Trophoblast cell (in vitro differentiated cells and primary cell): ENCODE results near the gene CROCC2.

Experiments used
- DNase-seq, 2 donors: peaks; one replicate each; pipeline ENCODE4 v3.0.0-alpha.2; 2016
- H2AFZ ChIP-seq: 2 replicates; pipeline ENCODE4 v1.6.1; 2013; ENCODE audit warnings: low read length, moderate library complexity, mild to moderate bottlenecking; ENCODE audit not compliant: insufficient read depth, poor library complexity
- H2AK5ac ChIP-seq: 2 replicates; pipeline ENCODE4 v1.6.1; 2013; ENCODE audit warnings: mild to moderate bottlenecking, low read length
- H2BK120ac ChIP-seq: 2 replicates; pipeline ENCODE4 v1.6.1; 2013; ENCODE audit warnings: low read length, mild to moderate bottlenecking, moderate library complexity; ENCODE audit not compliant: insufficient read depth, poor library complexity
- H2BK12ac ChIP-seq: 2 replicates; pipeline ENCODE4 v1.6.1; 2013; ENCODE audit warnings: mild to moderate bottlenecking, low read length, moderate library complexity
- H2BK5ac ChIP-seq: 2 replicates; pipeline ENCODE4 v1.6.1; 2013; ENCODE audit warnings: low read length, low read depth, moderate library complexity, mild to moderate bottlenecking; ENCODE audit not compliant: poor library complexity
- H3K14ac ChIP-seq: 2 replicates; pipeline ENCODE4 v1.6.1; 2013; ENCODE audit warnings: mild to moderate bottlenecking, low read length
- H3K18ac ChIP-seq: 2 replicates; pipeline ENCODE4 v1.6.1; 2013; ENCODE audit warnings: mild to moderate bottlenecking, low read length
- H3K23ac ChIP-seq: 2 replicates; pipeline ENCODE4 v1.6.1; 2013; ENCODE audit warnings: low read length
- H3K27ac ChIP-seq: 2 replicates; pipeline ENCODE4 v1.5.1; 2013; ENCODE audit warnings: low read depth, mild to moderate bottlenecking, inconsistent platforms, low read length, moderate library complexity
- H3K27me3 ChIP-seq: 2 replicates; pipeline ENCODE4 v1.6.1; 2013; ENCODE audit warnings: inconsistent platforms, mild to moderate bottlenecking, low read length, moderate library complexity; ENCODE audit not compliant: insufficient read depth
- H3K36me3 ChIP-seq, 2 experiments: 1 replicate in 1 of 2; 2 replicates in 1 of 2; pipeline ENCODE4 v1.6.1; 2013; ENCODE audit warnings: low read length in 2 of 2, mild to moderate bottlenecking in 2 of 2, moderate library complexity in 1 of 2; ENCODE audit not compliant: insufficient read depth in 2 of 2, control insufficient read depth in 1 of 2
- H3K4ac ChIP-seq: 2 replicates; pipeline ENCODE4 v1.6.1; 2013; ENCODE audit warnings: low read depth, mild to moderate bottlenecking, low read length, moderate library complexity
- H3K4me1 ChIP-seq, 2 experiments: 1 replicate in 1 of 2; 2 replicates in 1 of 2; pipeline ENCODE4 v1.6.1; 2013; ENCODE audit warnings: low read length in 2 of 2, mild to moderate bottlenecking in 2 of 2, moderate library complexity in 1 of 2; ENCODE audit not compliant: insufficient read depth in 2 of 2, control insufficient read depth in 1 of 2
- H3K4me2 ChIP-seq: 2 replicates; pipeline ENCODE4 v1.6.1; 2013; ENCODE audit warnings: inconsistent platforms, mild to moderate bottlenecking, low read length, moderate library complexity
- H3K4me3 ChIP-seq: 2 replicates; pipeline ENCODE4 v1.5.1; 2013; ENCODE audit warnings: mild to moderate bottlenecking, low read depth, low read length, inconsistent platforms
- H3K79me1 ChIP-seq: one replicate; pipeline ENCODE4 v1.6.1; 2013; ENCODE audit warnings: low read length
- H3K79me2 ChIP-seq: 2 replicates; pipeline ENCODE4 v1.6.1; 2013; ENCODE audit warnings: low read length, mild to moderate bottlenecking; ENCODE audit not compliant: control insufficient read depth, insufficient read depth, poor library complexity
- H3K9ac ChIP-seq: 2 replicates; pipeline ENCODE4 v1.6.1; 2013; ENCODE audit warnings: mild to moderate bottlenecking, low read length
- H3K9me3 ChIP-seq: 2 replicates; pipeline ENCODE4 v1.6.1; 2013; ENCODE audit warnings: low read depth, mild to moderate bottlenecking, control low read depth, inconsistent platforms, low read length; ENCODE audit not compliant: insufficient read depth
- H4K12ac ChIP-seq: 2 replicates; pipeline ENCODE4 v1.6.1; 2013; ENCODE audit warnings: low read depth, mild to moderate bottlenecking, low read length, moderate library complexity
- H4K8ac ChIP-seq: 2 replicates; pipeline ENCODE4 v1.6.1; 2013; ENCODE audit warnings: low read depth, mild to moderate bottlenecking, low read length, moderate library complexity
- H4K91ac ChIP-seq: one replicate; pipeline ENCODE4 v1.6.1; 2013; ENCODE audit warnings: low read depth, mild to moderate bottlenecking, low read length, moderate library complexity
- WGBS: extraction: QIAGEN DNeasy Blood & Tissue Kit; methylation state at CpG from one replicate; pipeline ENCODE4 v1.1.7; 2013; ENCODE audit warnings: missing lambda C conversion rate; ENCODE audit not compliant: insufficient read length, insufficient coverage; ENCODE audit errors: extremely low coverage; 5-methylcytosine and 5-hydroxymethylcytosine counted together

Gene CROCC2

DNA sequence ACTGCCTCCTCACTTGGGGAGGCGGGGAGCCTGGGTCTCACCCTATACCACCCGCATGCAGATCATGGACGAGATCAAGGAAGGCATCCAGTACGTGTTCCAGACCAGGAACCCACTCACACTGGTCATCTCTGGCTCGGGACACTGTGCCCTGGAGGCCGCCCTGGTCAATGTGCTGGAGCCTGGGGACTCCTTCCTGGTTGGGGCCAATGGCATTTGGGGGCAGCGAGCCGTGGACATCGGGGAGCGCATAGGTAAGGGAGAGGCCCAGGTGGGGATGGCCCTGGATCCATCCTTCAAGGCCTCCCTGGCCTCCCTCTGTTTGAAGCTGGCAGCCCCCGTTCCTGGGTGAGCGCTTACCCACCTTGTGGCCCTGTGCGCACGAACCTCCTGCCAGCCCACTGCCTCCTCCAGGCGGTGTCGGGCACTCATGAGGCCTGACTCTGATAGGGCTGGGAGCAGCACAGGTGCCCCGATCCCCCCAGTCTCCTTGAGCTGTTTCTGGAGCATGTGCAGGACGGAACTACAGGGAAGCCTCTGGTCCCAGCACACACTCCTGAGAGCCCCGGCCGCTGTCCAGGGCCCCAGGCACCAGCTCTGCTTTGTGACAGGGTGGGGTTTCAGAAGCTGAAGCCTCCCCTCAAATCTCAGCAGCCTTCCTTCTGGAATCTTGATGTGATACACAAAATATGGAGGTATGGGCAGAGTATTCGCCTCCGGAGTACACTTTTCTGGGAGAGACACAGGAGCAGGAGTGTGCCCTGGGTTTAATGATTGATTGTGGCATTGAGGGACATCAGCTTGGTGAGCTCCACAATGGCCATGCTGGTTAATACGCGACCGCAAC lies 36.8 kb upstream of the CROCC2 start:
- Histone ChIP-seq H3K27me3 (no peaks in the 10 kb centered on the region), H3K14ac (no peak overlapping the region), H3K4me3 (no peak overlapping the region), H3K18ac (no peak overlapping the region), H2AK5ac (no peak overlapping the region), H3K4ac (no peak overlapping the region), H3K9ac (no peak overlapping the region), H3K79me2 (no peaks in the 10 kb centered on the region), H2BK12ac (no peak overlapping the region), H4K12ac (no peak overlapping the region), H2BK120ac (no peak overlapping the region), H3K9me3 (no peaks in the 10 kb centered on the region), H3K27ac (no peak overlapping the region), H3K4me2 (no peak overlapping the region), H4K8ac (no peak overlapping the region), H2AFZ (no peak overlapping the region), H4K91ac (no peak overlapping the region), H3K4me1 (no peaks in the 10 kb centered on the region), H2BK5ac (no peak overlapping the region), H3K79me1 (no peaks in the 10 kb centered on the region), H3K23ac (no peak overlapping the region), H3K36me3 (no peaks in the 10 kb centered on the region)
- DNase-seq = peak in 1 of 2 donors; percentile 31
- WGBS = no CpG with 5 or more reads among the region's 25 CpGs

DNA sequence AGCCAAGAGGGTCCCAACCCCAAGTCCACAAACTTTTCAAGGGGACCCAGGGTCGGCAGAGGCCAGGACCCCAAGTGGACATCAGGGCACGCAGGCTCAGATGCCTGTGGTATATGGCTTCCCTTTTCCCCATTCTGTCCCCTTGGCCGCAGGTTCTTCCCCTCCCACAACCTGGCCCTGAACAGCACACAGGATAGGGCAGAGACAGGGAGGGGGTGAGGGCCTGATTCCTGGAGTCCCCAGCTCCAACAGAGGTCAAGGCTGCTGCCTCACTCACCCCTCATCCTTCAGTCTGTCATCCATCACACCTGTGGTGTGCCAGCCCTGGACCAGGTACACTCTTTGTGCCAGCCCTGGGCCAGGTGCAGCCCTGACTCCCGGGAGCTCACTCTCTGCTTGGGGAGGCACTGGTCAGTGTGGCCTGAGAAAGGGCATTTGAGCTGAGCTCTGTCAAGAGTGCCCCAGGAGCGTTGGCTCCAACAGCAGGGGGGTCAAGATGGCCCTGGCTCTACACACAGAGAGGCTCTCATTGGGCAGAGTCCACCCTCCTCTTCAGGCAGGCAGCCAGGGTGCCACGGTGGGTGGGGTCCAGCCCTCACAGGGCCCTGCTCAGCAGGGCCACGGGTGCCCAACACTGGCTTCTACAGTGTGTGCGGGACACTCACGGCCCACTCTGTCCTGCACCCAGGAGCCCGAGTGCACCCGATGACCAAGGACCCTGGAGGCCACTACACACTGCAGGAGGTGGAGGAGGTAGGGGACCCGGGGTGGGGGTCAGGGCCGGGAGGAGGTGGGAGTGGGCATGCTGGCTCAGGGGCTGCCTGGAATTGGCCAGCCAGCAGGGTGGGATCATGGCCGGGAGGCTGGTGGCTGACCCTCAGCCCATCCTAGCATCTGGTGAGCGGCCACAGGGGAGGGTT lies 35.9 kb upstream of the CROCC2 start:
- H2BK120ac ChIP-seq = no peak overlapping the region
- no peak overlapping the region for H4K91ac ChIP-seq
- no peak for DNase-seq
- no peak overlapping the region for H3K4me2 ChIP-seq
- H3K27ac ChIP-seq = no peak overlapping the region
- H3K23ac ChIP-seq = no peak overlapping the region
- H3K9ac ChIP-seq = no peak overlapping the region
- H2BK12ac ChIP-seq = no peak overlapping the region
- no peak overlapping the region for H4K12ac ChIP-seq
- H3K14ac ChIP-seq = no peak overlapping the region
- H2BK5ac ChIP-seq = no peak overlapping the region
- H2AK5ac ChIP-seq = no peak overlapping the region
- no peaks in the 10 kb centered on the region for H3K36me3 ChIP-seq
- no CpG with 5 or more reads among the region's 15 CpGs for WGBS
- H3K4ac ChIP-seq = no peak overlapping the region
- no peak overlapping the region for H2AFZ ChIP-seq
- H3K9me3 ChIP-seq = no peaks in the 10 kb centered on the region
- H3K4me1 ChIP-seq = no peaks in the 10 kb centered on the region
- no peak overlapping the region for H3K18ac ChIP-seq
- no peak overlapping the region for H3K4me3 ChIP-seq
- no peaks in the 10 kb centered on the region for H3K79me2 ChIP-seq
- no peak overlapping the region for H4K8ac ChIP-seq
- H3K79me1 ChIP-seq = no peaks in the 10 kb centered on the region
- H3K27me3 ChIP-seq = no peaks in the 10 kb centered on the region

DNA sequence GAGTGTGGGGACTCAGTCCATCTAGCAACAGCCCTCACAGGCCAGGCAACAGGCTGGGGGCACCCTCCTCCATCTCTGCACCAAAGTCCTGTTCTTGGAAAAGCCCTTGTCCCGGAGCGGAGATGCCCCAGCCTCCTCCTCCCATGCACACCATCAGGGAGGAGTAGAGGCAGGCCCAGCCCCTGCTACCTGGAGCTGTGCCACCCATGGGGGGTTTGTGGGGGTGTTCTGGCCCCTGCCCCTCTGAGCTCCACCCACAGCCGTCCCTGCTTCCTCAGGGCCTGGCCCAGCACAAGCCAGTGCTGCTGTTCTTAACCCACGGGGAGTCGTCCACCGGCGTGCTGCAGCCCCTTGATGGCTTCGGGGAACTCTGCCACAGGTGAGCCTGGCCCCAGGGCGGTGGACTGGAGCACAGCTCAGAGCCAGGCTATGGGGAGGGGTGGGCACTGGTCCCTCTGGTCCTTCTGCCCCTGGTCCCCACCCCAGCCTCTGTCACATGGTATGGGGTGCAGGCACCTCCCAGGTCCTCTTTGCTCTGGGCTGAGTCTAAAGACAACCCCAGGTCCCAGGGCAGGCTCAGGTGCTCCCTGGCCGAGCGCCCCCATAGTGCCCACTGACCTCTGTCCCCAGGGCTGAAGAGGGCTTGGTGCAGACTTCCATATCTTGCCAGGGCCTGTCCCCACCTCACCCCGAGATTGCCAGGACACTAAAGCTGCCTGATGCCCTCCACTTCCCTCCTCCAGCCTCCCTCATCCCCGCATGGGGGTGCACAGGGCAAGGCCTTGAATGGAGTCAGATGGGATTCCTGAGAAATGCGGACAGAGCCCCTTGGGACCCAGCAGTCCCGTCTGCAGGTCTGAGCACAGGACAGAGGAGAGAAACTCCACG lies 34.8 kb upstream of the CROCC2 start:
- no peaks in the 10 kb centered on the region for H3K79me2 ChIP-seq
- no peak overlapping the region for H3K4me3 ChIP-seq
- no peak overlapping the region for H3K4ac ChIP-seq
- H4K91ac ChIP-seq = no peak overlapping the region
- no peak overlapping the region for H3K27ac ChIP-seq
- WGBS = no CpG with 5 or more reads among the region's 16 CpGs
- DNase-seq = no peak
- H3K18ac ChIP-seq = no peak overlapping the region
- no peak overlapping the region for H3K9ac ChIP-seq
- no peak overlapping the region for H2BK12ac ChIP-seq
- H3K14ac ChIP-seq = no peak overlapping the region
- H3K27me3 ChIP-seq = no peaks in the 10 kb centered on the region
- H3K4me1 ChIP-seq = no peaks in the 10 kb centered on the region
- no peaks in the 10 kb centered on the region for H3K9me3 ChIP-seq
- H3K79me1 ChIP-seq = no peaks in the 10 kb centered on the region
- H2AFZ ChIP-seq = no peak overlapping the region
- no peak overlapping the region for H4K12ac ChIP-seq
- no peak overlapping the region for H3K4me2 ChIP-seq
- no peak overlapping the region for H2BK120ac ChIP-seq
- H4K8ac ChIP-seq = no peak overlapping the region
- no peaks in the 10 kb centered on the region for H3K36me3 ChIP-seq
- no peak overlapping the region for H2BK5ac ChIP-seq
- H3K23ac ChIP-seq = no peak overlapping the region
- H2AK5ac ChIP-seq = no peak overlapping the region
